NCI-H128 (cell line): ENCODE results near the gene RUVBL1.

ENCODE experiments used
- DNase-seq: peaks from one replicate; lab custom pipeline; 2025; ENCODE audit not compliant: unreplicated experiment; lab: John Stamatoyannopoulos, UW

RUVBL1 gene

DNA sequence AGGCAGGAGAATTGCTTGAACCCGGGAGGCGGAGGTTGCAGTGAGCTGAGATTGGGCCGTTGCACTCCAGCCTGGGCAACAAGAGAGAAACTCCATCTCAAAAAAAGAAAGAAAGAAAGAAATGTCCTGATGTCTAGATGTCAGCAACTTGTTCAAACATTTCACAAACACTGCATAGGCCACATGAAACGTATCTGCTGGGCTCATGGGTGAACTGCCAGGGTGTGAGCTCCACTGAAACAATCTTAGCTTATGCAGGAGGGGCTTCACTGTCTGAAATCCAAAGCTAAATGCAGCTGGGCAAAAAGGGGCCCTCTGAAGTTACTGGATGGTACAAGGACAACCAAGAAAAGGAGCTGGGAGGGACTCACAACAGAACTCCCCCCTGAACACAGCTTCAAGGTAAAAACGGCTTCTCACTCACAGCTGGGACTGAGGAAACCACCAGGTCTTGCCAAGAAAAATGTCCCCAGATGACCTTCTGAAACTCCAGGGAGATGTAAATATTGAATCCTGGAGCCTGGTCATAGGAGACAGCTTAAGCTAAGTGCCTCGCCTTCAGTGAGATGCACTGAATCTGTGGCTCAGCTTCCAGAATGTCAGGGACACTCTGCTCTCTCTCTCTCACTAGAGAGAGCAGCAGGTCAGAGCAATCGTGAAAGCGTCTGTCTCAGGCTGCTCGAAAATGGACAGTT lies 39.5 kb downstream of the RUVBL1 start:
- no peak for DNase-seq

DNA sequence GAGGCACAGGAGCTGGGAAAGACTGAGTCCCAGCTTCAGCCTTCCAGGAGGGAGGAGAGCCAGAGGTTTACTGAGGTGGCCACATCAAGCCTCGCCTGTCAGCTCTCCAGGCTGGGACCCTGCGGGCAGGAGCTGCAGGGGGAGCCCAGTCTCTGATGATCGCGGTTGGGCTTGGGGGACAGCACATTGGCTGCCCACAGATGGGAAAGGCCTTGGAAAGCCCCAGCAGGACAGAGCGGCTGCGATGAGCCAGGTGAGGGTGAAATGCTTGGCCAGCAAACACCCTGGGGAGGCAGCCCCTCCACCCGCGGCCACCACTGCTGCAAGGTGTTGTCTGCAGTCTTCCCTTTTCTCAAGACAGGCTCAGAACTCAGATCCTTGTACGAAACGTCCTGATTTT lies 40.2 kb downstream of the RUVBL1 start:
- no peak for DNase-seq

DNA sequence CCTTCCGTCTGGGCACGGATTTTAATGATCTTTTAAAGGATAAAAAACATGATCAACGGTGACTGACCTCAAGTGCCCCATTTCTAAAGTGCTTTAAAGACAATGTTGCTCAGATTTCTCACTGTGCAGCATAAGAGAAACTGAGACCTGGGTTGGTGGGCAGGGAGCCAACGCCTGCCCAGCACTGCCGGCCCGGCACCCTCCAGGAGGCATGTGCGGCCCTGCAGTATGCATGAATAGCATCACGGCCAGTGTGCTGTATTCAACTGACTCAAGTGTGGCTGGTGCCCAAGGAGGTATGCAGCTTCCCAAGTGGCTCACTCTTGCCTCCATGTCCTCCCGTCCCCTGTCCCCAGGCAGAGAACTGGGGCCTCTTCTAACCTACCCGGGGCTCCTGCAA lies 41.1 kb downstream of the RUVBL1 start:
- DNase-seq: no peak

DNA sequence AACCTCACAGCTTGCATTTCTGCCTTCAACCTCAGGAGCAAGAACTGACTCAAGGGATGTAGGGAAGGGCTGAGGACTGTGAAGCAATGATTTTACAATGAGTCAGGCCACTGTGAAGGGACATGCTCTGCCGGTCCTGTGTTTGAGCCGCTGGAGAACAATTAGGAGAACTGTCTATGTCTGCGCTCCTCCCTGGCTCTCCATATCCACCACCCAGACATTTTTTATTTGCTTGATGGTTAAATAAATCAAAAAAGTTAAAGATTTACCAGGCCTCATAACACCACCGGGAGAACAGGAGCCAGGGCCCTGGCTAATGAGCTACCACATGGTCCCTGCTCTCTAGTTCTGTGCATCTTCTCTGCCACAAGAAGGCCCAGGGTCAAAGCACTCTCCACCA lies 41.8 kb downstream of the RUVBL1 start:
- no peak for DNase-seq

GRCh38 chr3:128081226-128081625 lies 42.4 kb downstream of the RUVBL1 start:
- DNase-seq: no peak

DNA sequence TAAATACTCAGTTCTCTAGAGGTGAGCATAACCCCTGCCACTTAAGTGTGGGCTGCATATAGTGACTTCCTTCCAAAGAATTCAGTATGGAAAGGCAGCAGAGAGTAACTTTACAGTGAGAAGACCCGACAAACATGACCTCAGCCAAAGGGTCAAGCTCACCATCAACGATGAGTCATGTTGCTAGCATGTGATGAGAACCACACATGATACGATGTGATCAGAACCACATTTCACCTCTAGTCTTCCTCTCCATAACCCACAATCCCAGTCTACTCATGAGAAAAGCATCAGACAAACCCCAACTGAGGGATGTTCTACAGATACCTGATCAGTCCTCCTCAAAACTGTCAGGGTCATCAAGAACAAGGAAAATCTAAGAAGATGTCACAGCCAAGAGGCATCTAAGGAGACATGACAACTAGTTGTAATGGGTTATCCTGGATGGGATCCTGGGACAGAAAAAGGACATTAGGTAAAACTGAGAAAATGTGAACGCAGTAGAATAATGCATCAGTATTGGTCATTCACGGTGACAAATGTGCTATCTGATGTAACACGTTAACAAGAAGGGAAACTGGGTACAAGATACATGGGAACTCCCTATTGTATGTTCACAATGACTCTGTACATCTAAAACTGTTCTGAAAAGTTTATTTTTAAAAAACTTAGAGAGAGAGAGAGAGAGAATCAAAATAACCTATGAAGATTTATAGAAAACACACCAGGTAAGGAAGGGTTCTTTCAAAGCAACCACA lies 43.1 kb downstream of the RUVBL1 start:
- DNase-seq: no peak

DNA sequence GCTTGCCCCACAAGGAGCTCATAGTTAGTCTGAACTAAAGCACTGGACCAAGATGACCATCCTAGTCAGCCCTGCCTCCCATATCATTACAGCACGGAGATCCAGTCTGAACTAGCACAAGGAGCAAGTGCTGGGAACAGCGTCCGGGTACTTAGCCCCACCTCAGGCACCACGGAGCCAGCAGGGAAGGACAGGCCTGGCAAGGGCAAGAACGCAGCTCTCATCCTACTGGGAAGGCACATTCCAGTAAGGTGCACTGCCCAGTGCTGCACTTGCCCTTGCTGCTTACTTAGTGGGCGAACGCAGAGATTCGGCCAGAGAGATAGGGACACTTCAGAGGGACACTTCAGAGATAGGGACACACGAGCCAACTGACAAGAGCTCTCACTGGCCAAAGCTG lies 43.8 kb downstream of the RUVBL1 start:
- no peak for DNase-seq

- DNase-seq: no peak
These were observed 44.7 kb downstream of the RUVBL1 start for GRCh38 chr3:128078875-128079274.

DNA sequence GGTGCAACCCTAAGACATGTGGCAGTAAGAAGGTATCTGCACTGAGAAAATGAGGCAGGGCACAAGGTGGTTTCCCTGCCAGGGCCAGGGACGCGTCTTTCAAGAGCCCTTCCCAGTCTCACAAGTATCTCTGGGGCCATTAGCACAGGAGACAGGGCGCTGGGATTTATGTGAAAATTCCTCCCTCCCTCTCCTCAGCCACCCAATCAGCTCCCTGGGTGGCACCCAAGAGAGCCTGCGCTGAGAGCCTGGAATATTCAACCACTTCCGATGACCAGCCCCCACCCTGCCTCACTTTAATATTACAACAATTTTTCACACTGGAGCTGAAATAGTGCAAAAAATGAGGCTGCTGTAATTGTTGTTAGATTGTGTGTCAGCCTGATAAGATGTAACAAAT lies 45.3 kb downstream of the RUVBL1 start:
- no peak for DNase-seq

- no peak for DNase-seq
These were observed 45.9 kb downstream of the RUVBL1 start for GRCh38 chr3:128077665-128078064.

DNA sequence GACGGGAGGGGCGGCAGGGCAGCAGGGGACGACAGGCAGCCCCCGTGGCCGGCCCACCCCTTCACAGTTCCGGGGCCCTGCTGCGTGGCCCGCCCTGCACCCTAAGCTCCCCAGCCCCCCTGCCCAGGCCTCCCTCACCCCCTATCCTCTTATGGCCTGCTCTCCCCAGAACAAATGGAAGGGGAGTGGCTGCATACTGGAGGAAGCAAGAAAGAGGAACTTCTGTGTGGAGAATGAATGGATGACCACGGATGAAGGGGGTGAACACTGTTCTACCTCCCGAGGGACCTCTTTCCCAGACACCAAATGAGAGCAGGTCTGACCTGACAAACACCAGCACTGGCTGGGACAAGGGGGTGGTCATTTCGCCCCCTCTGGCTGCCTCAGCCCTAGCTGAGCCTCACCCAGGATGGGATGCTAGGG lies 46.4 kb downstream of the RUVBL1 start:
- no peak for DNase-seq

- DNase-seq: no peak
These were observed 47.0 kb downstream of the RUVBL1 start for GRCh38 chr3:128076483-128077201.

- DNase-seq: no peak
These were observed 47.8 kb downstream of the RUVBL1 start for GRCh38 chr3:128075522-128076482.

DNA sequence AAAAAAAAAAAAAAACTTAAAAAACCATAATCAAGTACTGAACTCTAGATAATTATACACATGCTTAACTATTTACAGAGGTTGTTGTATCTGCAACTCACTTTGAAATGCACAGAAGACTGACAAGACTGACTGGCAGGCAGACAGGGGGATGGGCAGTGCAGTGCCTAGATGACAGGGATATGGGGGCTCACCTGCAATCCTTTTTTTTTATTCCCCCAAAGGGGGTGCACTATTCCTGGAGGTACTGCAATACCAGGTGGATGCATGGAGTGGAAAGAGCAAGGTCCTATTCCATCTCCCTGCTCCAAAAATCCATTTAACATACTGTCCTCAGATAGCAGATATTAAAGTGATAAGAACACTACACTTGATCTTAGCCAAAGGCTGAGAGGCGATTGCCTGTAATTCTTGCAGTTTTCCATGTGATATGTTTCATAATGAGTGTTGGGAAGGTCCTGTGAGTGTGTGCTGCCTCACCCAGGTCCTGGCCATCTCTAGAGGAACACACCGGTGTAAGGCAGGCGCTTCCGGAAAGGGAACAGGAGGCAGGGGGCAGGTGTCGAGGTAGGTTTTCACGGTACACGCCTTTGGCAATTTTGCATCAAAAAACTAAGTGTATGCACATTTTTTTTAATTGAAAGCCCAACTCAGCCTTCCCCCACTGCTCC lies 48.6 kb downstream of the RUVBL1 start:
- DNase-seq: no peak

DNA sequence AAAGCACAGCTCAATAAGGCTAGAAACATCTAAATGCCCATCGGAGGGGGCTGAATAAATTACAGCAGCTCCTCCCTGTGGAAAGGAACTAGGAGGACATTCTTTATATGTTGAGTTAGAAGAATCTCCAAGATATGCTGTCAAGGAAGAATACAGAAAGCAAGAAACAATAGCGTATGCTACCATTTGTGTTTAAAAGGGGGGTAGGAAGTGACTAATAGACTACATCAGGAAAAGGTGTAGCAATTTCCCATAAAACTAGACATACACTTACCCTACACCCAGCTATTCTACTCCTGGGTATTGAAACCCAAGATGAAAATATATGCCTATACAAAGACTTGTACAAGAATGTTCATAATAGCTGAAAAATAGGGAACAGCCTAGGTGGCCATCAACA lies 49.8 kb downstream of the RUVBL1 start:
- no peak for DNase-seq

GRCh38 chr3:128073185-128073725 lies 50.4 kb downstream of the RUVBL1 start:
- DNase-seq: no peak

GRCh38 chr3:128072454-128073184 lies 51.0 kb downstream of the RUVBL1 start:
- no peak for DNase-seq

- DNase-seq: no peak
These were observed 51.7 kb downstream of the RUVBL1 start for GRCh38 chr3:128071771-128072453.
